Measurements from ENCODE around the gene CDH12. TPM values are rescaled to one million over a fixed set of nuclear protein-coding genes. Genes with fewer than 3 reads are reported as not detected.

CDH12 gene
- total and polyA plus RNA-seq, 7 donors: not detected

- H3K27ac ChIP-seq: no peak overlapping the region
- intact Hi-C loops (cut with DNase I): no loop called here
- H3K9me3 ChIP-seq: no peaks in the 10 kb centered on the region
- no peaks in the 10 kb centered on the region for H3K36me3 ChIP-seq (ENCODE audit: insufficient read depth in 1 of 2, low read depth in 1 of 2)
- 85 to 94% (median 91%) methylated on average over 3 of the region's 3 CpGs for WGBS, 3 donors
- H3K4me1 ChIP-seq: no peaks in the 10 kb centered on the region
- DNase-seq (no peak), ATAC-seq (no peak)
- no peak overlapping the region for H3K4me3 ChIP-seq
- no peaks in the 10 kb centered on the region for H3K27me3 ChIP-seq (ENCODE audit: insufficient read depth in 3 of 3, low read length in 2 of 3)
- TF ChIP-seq CTCF (IDR thresholded peaks at IDR 0.05): no peak
Observed at GRCh38 chr5:22470408-22470807, 382.7 kb downstream of the CDH12 start.

DNA sequence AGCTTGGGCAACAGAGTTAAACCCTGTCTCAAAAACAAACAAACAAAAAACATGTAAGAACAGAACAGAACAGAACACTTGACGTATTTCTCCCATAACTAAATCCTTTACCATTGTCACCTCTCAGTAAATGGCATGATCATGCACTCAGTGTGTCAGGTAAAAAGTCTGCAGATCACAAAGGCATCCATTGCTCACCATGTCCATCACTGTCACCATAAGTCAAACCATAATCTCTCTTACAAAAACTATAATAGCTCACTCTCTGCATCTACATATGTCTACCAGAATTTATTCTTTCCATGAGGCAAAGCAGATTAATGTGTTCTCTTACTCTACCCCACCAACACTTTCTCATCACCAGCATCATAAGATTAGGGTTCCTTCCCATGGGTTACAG, 387.5 kb downstream of the CDH12 start:
- no peak for DNase-seq
- H3K4me1 ChIP-seq: no peaks in the 10 kb centered on the region
- 70 to 91% (median 78%) methylated on average over 1 of the region's 1 CpG for WGBS, 3 donors
- no peak overlapping the region for H3K4me3 ChIP-seq
- no peaks in the 10 kb centered on the region for H3K9me3 ChIP-seq
- no peaks in the 10 kb centered on the region for H3K36me3 ChIP-seq (ENCODE audit: insufficient read depth in 1 of 2, low read depth in 1 of 2)
- ATAC-seq: no peak
- intact Hi-C loops (cut with DNase I): no loop called here
- no peak overlapping the region for H3K27ac ChIP-seq
- no peaks in the 10 kb centered on the region for H3K27me3 ChIP-seq (ENCODE audit: insufficient read depth in 3 of 3, low read length in 2 of 3)
- TF ChIP-seq CTCF (IDR thresholded peaks at IDR 0.05): no peak

DNA sequence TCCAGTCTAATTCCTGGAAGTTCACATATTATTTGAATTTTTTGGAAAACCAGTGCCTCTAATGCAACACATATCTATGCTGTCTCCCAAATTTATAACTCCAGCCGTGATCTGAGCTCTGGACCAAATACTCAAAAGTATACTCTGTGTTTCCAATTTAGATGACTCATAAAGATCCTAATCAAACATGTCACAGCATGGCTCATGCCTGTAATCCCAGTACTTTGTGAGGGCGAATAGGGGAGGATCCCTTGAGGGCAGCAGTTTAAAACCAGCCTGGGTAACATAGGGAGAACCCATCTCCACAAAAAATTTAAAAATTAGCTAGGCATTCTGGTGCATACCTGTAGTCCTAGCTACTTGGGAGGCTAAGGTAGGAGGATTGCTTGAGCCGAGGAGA, 388.0 kb downstream of the CDH12 start:
- Histone ChIP-seq H3K4me3 (no peak overlapping the region), H3K36me3 (ENCODE audit: insufficient read depth in 1 of 2, low read depth in 1 of 2) (no peaks in the 10 kb centered on the region), H3K9me3 (no peaks in the 10 kb centered on the region), H3K27me3 (ENCODE audit: insufficient read depth in 3 of 3, low read length in 2 of 3) (no peaks in the 10 kb centered on the region), H3K4me1 (no peaks in the 10 kb centered on the region), H3K27ac (no peak overlapping the region)
- DNase-seq (no peak), ATAC-seq (no peak)
- intact Hi-C loops (cut with DNase I): no loop called here
- TF ChIP-seq CTCF (IDR thresholded peaks at IDR 0.05): no peak
- 53 to 68% (median 59%) methylated on average over 3 of the region's 3 CpGs for WGBS, 3 donors

- H3K4me1 ChIP-seq: no peaks in the 10 kb centered on the region
- H3K4me3 ChIP-seq: no peak overlapping the region
- H3K9me3 ChIP-seq: no peaks in the 10 kb centered on the region
- H3K27me3 ChIP-seq (ENCODE audit: insufficient read depth in 3 of 3, low read length in 2 of 3): no peaks in the 10 kb centered on the region
- DNase-seq (no peak), ATAC-seq (no peak)
- H3K27ac ChIP-seq: no peak overlapping the region
- no peaks in the 10 kb centered on the region for H3K36me3 ChIP-seq (ENCODE audit: insufficient read depth in 1 of 2, low read depth in 1 of 2)
- no peak for TF ChIP-seq CTCF (IDR thresholded peaks at IDR 0.05)
- WGBS, 3 donors: 71 to 76% (median 75%) methylated on average over 4 of the region's 4 CpGs
- intact Hi-C loops (cut with DNase I): no loop called here
Observed at GRCh38 chr5:22460189-22460588, 393.0 kb downstream of the CDH12 start.

- no peaks in the 10 kb centered on the region for H3K27me3 ChIP-seq (ENCODE audit: insufficient read depth in 3 of 3, low read length in 2 of 3)
- H3K9me3 ChIP-seq: no peaks in the 10 kb centered on the region
- no peak overlapping the region for H3K4me3 ChIP-seq
- WGBS, 3 donors: 77 to 86% (median 85%) methylated on average over 2 of the region's 2 CpGs
- ATAC-seq (no peak), DNase-seq (no peak)
- no peaks in the 10 kb centered on the region for H3K36me3 ChIP-seq (ENCODE audit: insufficient read depth in 1 of 2, low read depth in 1 of 2)
- no peak overlapping the region for H3K27ac ChIP-seq
- TF ChIP-seq CTCF (IDR thresholded peaks at IDR 0.05): no peak
- no peaks in the 10 kb centered on the region for H3K4me1 ChIP-seq
- intact Hi-C loops (cut with DNase I): no loop called here
Observed at GRCh38 chr5:22432905-22433304, 420.2 kb downstream of the CDH12 start.

All from psoas muscle (tissue), 8 donors.